HUES48 (cell line): ENCODE measurements around the gene ADGRF5.

Experiments used
- H3K27ac ChIP-seq: one replicate; pipeline ENCODE4 v1.7.0; 2013; ENCODE audit warnings: low read depth, low read length, inconsistent platforms
- H3K27me3 ChIP-seq: 2 replicates; pipeline ENCODE4 v1.6.1; 2013; ENCODE audit warnings: mild to moderate bottlenecking, low read length; ENCODE audit not compliant: control insufficient read depth, insufficient read depth
- H3K36me3 ChIP-seq: 2 replicates; pipeline ENCODE4 v1.6.1; 2013; ENCODE audit warnings: low read length; ENCODE audit not compliant: control insufficient read depth, insufficient read depth
- H3K4me1 ChIP-seq: 2 replicates; pipeline ENCODE4 v1.6.1; 2013; ENCODE audit warnings: mild to moderate bottlenecking, low read length; ENCODE audit not compliant: control insufficient read depth, insufficient read depth
- H3K4me3 ChIP-seq: 2 replicates; pipeline ENCODE4 v1.5.1; 2013; ENCODE audit warnings: mild to moderate bottlenecking, low read depth, low read length
- H3K9ac ChIP-seq: 2 replicates; pipeline ENCODE4 v1.6.1; 2013; ENCODE audit warnings: mild to moderate bottlenecking, low read depth, low read length, moderate library complexity
- H3K9me3 ChIP-seq: 2 replicates; pipeline ENCODE4 v1.6.1; 2013; ENCODE audit warnings: low read length; ENCODE audit not compliant: control insufficient read depth, insufficient read depth

ADGRF5 gene

DNA sequence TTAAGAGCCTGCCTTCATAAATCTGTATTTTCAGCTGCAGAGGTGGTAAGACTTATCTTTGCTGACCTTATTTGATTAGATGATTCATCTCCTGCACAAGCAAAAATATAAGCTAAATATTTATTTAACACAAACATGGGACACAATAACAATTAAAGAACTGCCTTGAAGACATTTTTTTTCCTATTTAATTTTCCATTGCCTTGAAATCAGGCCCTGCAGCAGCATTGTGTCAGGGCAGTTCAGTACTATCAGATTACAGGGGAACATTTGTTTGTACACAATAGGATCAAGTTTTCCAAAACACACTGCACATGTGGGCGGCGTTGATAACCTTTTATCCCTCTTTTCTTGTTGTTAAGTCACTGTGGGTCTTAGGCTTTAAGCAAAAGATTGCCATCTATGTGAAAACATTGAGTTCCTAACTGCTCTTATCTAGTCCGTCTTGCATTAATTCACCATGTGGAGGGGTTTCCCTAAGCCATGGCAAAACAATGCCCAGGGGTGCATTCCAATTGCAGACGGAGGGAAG, 7.4 kb downstream of the ADGRF5 start:
- Histone ChIP-seq H3K27ac (no peak overlapping the region), H3K27me3 (no peaks in the 10 kb centered on the region), H3K9me3 (no peaks in the 10 kb centered on the region), H3K4me1 (no peaks in the 10 kb centered on the region), H3K9ac (no peak overlapping the region), H3K4me3 (no peak overlapping the region), H3K36me3 (no peaks in the 10 kb centered on the region)

DNA sequence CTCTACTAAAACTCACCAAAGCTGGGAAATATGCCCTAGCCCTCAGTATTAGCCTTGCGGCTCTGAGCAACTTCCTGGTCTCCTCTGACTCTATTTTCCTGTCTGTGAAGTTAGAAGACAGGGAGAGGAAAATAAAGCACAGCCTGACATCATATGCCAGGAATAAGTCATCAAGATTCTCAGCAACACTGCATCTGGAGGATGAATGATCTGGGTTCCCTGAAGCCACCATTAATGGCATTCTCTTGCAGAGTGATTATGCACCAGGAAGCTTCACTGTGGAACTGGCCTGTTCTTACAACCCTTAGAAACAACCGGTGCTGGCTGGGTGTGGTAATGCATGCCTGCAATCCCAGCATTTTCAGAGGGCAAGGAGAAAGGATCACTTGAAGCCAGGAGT, 12.4 kb downstream of the ADGRF5 start:
- no peaks in the 10 kb centered on the region for H3K4me1 ChIP-seq
- H3K27ac ChIP-seq, result no peak overlapping the region
- H3K4me3 ChIP-seq, result no peak overlapping the region

GRCh38 chr6:46906776-46907175, 15.0 kb downstream of the ADGRF5 start:
- Histone ChIP-seq H3K4me1 (no peaks in the 10 kb centered on the region), H3K9me3 (no peaks in the 10 kb centered on the region), H3K27ac (no peak overlapping the region), H3K9ac (no peak overlapping the region), H3K27me3 (no peaks in the 10 kb centered on the region), H3K4me3 (no peak overlapping the region), H3K36me3 (no peaks in the 10 kb centered on the region)

More for the DNA sequence above, 12.4 kb downstream of the ADGRF5 start:
- Histone ChIP-seq H3K27me3 (no peaks in the 10 kb centered on the region), H3K9ac (no peak overlapping the region), H3K36me3 (no peaks in the 10 kb centered on the region), H3K9me3 (no peaks in the 10 kb centered on the region)

GRCh38 chr6:46904117-46904516, 17.6 kb downstream of the ADGRF5 start:
- H3K9ac ChIP-seq, result no peak overlapping the region
- H3K4me3 ChIP-seq, result no peak overlapping the region
- H3K9me3 ChIP-seq, result no peaks in the 10 kb centered on the region
- no peak overlapping the region for H3K27ac ChIP-seq
- H3K36me3 ChIP-seq, result no peaks in the 10 kb centered on the region
- H3K27me3 ChIP-seq, result no peaks in the 10 kb centered on the region
- H3K4me1 ChIP-seq, result no peaks in the 10 kb centered on the region

- no peak overlapping the region for H3K27ac ChIP-seq
Observed at GRCh38 chr6:46903175-46903574, 18.6 kb downstream of the ADGRF5 start.

GRCh38 chr6:46901882-46902314, 19.8 kb downstream of the ADGRF5 start:
- Histone ChIP-seq H3K27ac (no peak overlapping the region), H3K4me3 (no peak overlapping the region), H3K27me3 (no peaks in the 10 kb centered on the region), H3K9me3 (no peaks in the 10 kb centered on the region), H3K36me3 (no peaks in the 10 kb centered on the region), H3K4me1 (no peaks in the 10 kb centered on the region), H3K9ac (no peak overlapping the region)

More at GRCh38 chr6:46903175-46903574, 18.6 kb downstream of the ADGRF5 start:
- Histone ChIP-seq H3K9me3 (no peaks in the 10 kb centered on the region), H3K4me3 (no peak overlapping the region), H3K4me1 (no peaks in the 10 kb centered on the region), H3K27me3 (no peaks in the 10 kb centered on the region), H3K36me3 (no peaks in the 10 kb centered on the region), H3K9ac (no peak overlapping the region)

GRCh38 chr6:46900266-46900665, 21.5 kb downstream of the ADGRF5 start:
- Histone ChIP-seq H3K9me3 (no peaks in the 10 kb centered on the region), H3K27me3 (no peaks in the 10 kb centered on the region), H3K4me3 (no peak overlapping the region), H3K4me1 (no peaks in the 10 kb centered on the region), H3K27ac (no peak overlapping the region), H3K36me3 (no peaks in the 10 kb centered on the region), H3K9ac (no peak overlapping the region)

GRCh38 chr6:46899659-46900058, 22.1 kb downstream of the ADGRF5 start:
- H3K27ac ChIP-seq, result no peak overlapping the region
- no peaks in the 10 kb centered on the region for H3K36me3 ChIP-seq
- H3K4me3 ChIP-seq, result no peak overlapping the region

GRCh38 chr6:46898006-46898405, 23.7 kb downstream of the ADGRF5 start:
- no peaks in the 10 kb centered on the region for H3K27me3 ChIP-seq

More at GRCh38 chr6:46899659-46900058, 22.1 kb downstream of the ADGRF5 start:
- H3K4me1 ChIP-seq, result no peaks in the 10 kb centered on the region
- no peak overlapping the region for H3K9ac ChIP-seq
- no peaks in the 10 kb centered on the region for H3K9me3 ChIP-seq
- no peaks in the 10 kb centered on the region for H3K27me3 ChIP-seq

GRCh38 chr6:46896871-46897270, 24.9 kb downstream of the ADGRF5 start:
- Histone ChIP-seq H3K9me3 (no peaks in the 10 kb centered on the region), H3K27ac (no peak overlapping the region), H3K9ac (no peak overlapping the region), H3K27me3 (no peaks in the 10 kb centered on the region), H3K4me3 (no peak overlapping the region), H3K36me3 (no peaks in the 10 kb centered on the region), H3K4me1 (no peaks in the 10 kb centered on the region)

More at GRCh38 chr6:46898006-46898405, 23.7 kb downstream of the ADGRF5 start:
- H3K9me3 ChIP-seq, result no peaks in the 10 kb centered on the region
- H3K4me3 ChIP-seq, result no peak overlapping the region
- H3K36me3 ChIP-seq, result no peaks in the 10 kb centered on the region
- H3K4me1 ChIP-seq, result no peaks in the 10 kb centered on the region
- H3K9ac ChIP-seq, result no peak overlapping the region
- H3K27ac ChIP-seq, result no peak overlapping the region

DNA sequence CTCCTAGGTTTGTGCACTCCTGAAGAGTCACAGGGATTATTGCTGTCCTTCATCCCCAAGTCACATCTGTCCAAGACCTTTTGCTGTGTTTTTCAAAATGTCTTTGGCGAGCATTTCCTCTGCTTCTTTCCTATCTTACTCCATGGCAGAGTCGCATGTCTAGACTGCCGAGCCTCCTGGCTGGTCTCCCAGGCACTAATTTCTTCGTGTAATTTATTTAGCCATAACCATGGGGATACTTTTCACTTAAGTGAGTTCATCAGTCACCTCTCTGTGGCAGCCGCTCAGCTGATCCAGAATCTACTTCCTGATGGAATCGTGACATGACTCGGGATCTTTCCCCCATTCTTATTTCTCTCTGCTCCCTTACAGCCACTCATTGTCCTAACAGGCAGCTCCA, 25.8 kb downstream of the ADGRF5 start:
- Histone ChIP-seq H3K4me1 (no peaks in the 10 kb centered on the region), H3K9me3 (no peaks in the 10 kb centered on the region), H3K9ac (no peak overlapping the region), H3K4me3 (no peak overlapping the region), H3K27me3 (no peaks in the 10 kb centered on the region), H3K27ac (no peak overlapping the region), H3K36me3 (no peaks in the 10 kb centered on the region)
